Right ventricle myocardium superior (tissue), 1 donor: ENCODE measurements around the gene PRPH2. TPM values are rescaled to one million over a fixed set of nuclear protein-coding genes. Genes with fewer than 3 reads are reported as not detected.

Source experiments
- ATAC-seq: fragments of 200-7000 bp; cut with Tn5 transposase; one replicate; pipeline ENCODE4 v1.9.1; 2020; ENCODE audit warnings: mild to moderate bottlenecking; ENCODE audit not compliant: poor library complexity
- DNase-seq: peaks from one replicate; pipeline ENCODE4 v3.0.0-alpha.2; 2020
- intact Hi-C: fragments of 100-400 bp; cut with DNase I; formaldehyde crosslinking; loops from one replicate; pipeline ENCODE4 v1.11.2; 2022
- total RNA-seq: library from RNA; stranded (reverse); fragmentation: NEBNext Ultra II Directional; extraction: Animal tissue kit (Norgen Biotek cat#: 25700); gene quantifications from one replicate; pipeline ENCODE4 v1.2.1, GENCODE V29; 2021
- donor health status: DM: no; HTN: yes; CAD: no; lungs with severe emphysema.

Gene PRPH2
- total RNA-seq, 1 donor from 2014 or later: 0.30 TPM

GRCh38 chr6:42664718-42665117 lies 57.7 kb downstream of the PRPH2 start:
- no peak for ATAC-seq
- intact Hi-C loops: loop anchor here (5.0 kb wide), 2 partner anchors 203 to 213 kb away; partner anchors contain the start of gene RPL7L1
- DNase-seq: no peak

DNA sequence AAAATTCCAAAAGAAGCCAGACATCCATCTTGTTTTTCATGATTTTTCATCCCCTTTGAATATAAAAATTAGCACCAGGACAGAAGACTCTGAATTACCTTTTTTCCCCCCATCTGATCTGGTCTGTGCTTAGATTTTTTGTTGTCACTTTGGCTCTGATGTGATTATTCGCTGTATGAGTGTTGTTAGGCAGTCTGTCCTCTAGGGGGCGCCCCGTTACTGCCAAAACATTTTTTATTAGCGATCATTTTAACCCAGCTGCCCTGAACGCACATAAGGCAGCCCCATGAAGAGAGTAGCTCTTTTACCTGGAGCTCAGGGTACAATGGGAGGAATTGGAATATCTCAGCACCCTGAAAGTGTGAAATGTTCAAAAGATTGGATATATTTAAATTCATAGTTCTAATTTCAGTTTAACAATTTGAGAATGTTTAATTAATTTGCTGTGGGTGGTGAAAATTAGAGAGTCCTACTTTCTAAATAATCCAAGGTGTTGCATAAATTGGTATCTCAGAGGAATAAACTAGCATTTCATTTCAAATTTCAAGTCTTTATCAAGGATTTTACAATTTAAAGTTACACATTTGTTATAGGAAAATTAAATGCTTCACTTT lies 60.8 kb downstream of the PRPH2 start:
- DNase-seq: peak; percentile 82
- peak; percentile 90 for ATAC-seq
- intact Hi-C loops: loop anchor here (2.0 to 5.0 kb wide), 2 partner anchors 65 to 216 kb away; partner anchors contain the start of gene RPL7L1

DNA sequence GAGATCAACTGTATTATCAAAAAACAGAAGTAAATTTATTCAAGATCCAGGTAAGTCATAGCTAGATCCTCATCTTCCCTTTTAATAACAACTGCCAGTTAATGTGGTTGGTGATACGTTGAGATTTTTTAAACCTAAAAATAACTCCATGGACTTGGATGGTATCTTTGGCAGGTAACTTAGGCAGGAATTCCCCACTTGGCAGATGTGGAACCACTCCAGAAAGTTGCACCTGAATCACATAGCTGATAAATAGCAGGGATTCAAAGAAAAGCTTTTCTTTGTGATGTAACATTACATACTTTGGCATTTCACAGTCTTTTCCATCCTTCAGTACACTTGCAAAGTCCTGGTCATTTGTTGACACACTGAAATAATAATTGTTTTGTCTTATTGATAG lies 62.6 kb downstream of the PRPH2 start:
- intact Hi-C loops: loop anchor here (2.0 to 5.0 kb wide), 2 partner anchors 67 to 217 kb away; partner anchors contain the start of gene RPL7L1
- ATAC-seq (no peak), DNase-seq (no peak)

DNA sequence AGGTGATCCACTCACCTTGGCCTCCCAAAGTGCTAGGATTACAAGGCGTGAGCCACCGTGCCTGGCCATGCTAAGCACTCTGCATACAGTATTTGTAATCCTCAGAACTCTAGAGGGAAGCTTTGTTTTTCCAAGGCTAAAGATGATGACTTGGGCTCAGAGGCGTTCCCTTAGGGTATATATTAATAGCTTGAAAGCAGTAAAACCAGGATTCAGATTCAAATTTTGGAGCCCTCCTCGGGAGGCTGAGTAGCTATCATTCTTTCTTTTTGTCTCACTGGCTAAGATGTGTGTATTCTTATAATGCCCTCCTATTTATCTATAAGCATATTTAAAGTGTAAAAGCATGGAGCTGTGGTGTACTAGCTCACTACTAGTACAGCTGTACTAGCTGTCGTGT lies 68.5 kb downstream of the PRPH2 start:
- intact Hi-C loops: no loop called here
- no peak for DNase-seq
- ATAC-seq: no peak

- no peak for ATAC-seq
- intact Hi-C loops: no loop called here
- no peak for DNase-seq
These were observed 70.2 kb downstream of the PRPH2 start for GRCh38 chr6:42652024-42652746.

Other genes starting within 250 kb of the PRPH2 start
- 32.0 TPM for gene UBR2, start 158.6 kb downstream of the PRPH2 start, total RNA-seq
- gene TBCC, start 23.5 kb upstream of the PRPH2 start, total RNA-seq: 10.2 TPM
- 10.8 TPM for gene BICRAL, start 59.5 kb upstream of the PRPH2 start, total RNA-seq
- 39.5 TPM for gene RPL7L1, start 157.0 kb upstream of the PRPH2 start, total RNA-seq
- not detected for gene PTCRA, start 193.5 kb upstream of the PRPH2 start, total RNA-seq
- gene CNPY3, start 206.9 kb upstream of the PRPH2 start, total RNA-seq: 20.6 TPM
- gene GNMT, start 238.2 kb upstream of the PRPH2 start, total RNA-seq: 2.3 TPM